LNCAP (cell line): ENCODE measurements around the gene CDK17.

ENCODE experiments used
- CTCF ChIP-seq: fragments of 450-650 bp; IDR thresholded peaks from 2 replicates; pipeline ENCODE4 v1.5.1; 2017; ENCODE audit warnings: mild to moderate bottlenecking

CDK17 gene

GRCh38 chr12:96241846-96242256 lies 158.4 kb downstream of the CDK17 start:
- no peak for TF ChIP-seq CTCF

- no peak for TF ChIP-seq CTCF
Observed at GRCh38 chr12:96241431-96241830, 158.8 kb downstream of the CDK17 start.

- TF ChIP-seq CTCF, result no peak
Observed at GRCh38 chr12:96240656-96241055, 159.6 kb downstream of the CDK17 start.

- no peak for TF ChIP-seq CTCF
Observed at GRCh38 chr12:96239711-96240635, 160.3 kb downstream of the CDK17 start.

GRCh38 chr12:96238336-96239047 lies 161.7 kb downstream of the CDK17 start:
- no peak for TF ChIP-seq CTCF

- no peak for TF ChIP-seq CTCF
Observed at GRCh38 chr12:96237465-96238077, 162.7 kb downstream of the CDK17 start.

GRCh38 chr12:96237035-96237434 lies 163.2 kb downstream of the CDK17 start:
- TF ChIP-seq CTCF, result no peak
